Fibroblast of mammary gland (primary cell): Measurements from ENCODE around the gene DUOXA1.

Experiments
- DNase-seq: peaks from one replicate; pipeline ENCODE4 v3.0.0-alpha.2; 2010; ENCODE audit warnings: low read depth
- H3K4me3 ChIP-seq: 2 replicates; pipeline ENCODE4 v1.5.1; 2011; ENCODE audit warnings: low read depth, mild to moderate bottlenecking, low read length, moderate library complexity; ENCODE audit not compliant: control insufficient read depth
- CTCF ChIP-seq: conservative IDR thresholded peaks from 2 replicates; pipeline ENCODE4 v1.5.1; 2011; ENCODE audit warnings: low read depth, low read length, inconsistent platforms; ENCODE audit not compliant: control insufficient read depth, insufficient read depth

The DUOXA1 gene

GRCh38 chr15:45129651-45130129 is at the start of gene DUOXA1, which contains the start of gene DUOX1:
TSS of gene DUOXA1 (minus strand) at chr15:45129879. CDS start at chr15:45123014, 6,865 bp downstream.
TSS of gene DUOX1 (plus strand) at chr15:45129994. CDS start at chr15:45131967, 1,973 bp downstream.
- no peak for TF ChIP-seq CTCF
- DNase-seq, result no peak
- no peak within 1 kb of the TSS for H3K4me3 ChIP-seq

GRCh38 chr15:45177285-45177684 is 47.6 kb upstream of the DUOXA1 start:
- no peak for TF ChIP-seq CTCF
- no peak overlapping the region for H3K4me3 ChIP-seq
- no peak for DNase-seq

- no peak for DNase-seq
- H3K4me3 ChIP-seq, result no peak overlapping the region
- TF ChIP-seq CTCF, result no peak
Observed at GRCh38 chr15:45174577-45174976, 44.9 kb upstream of the DUOXA1 start.

GRCh38 chr15:45174069-45174468 is 44.4 kb upstream of the DUOXA1 start:
- no peak for TF ChIP-seq CTCF

GRCh38 chr15:45171912-45172311 is 42.2 kb upstream of the DUOXA1 start:
- TF ChIP-seq CTCF, result no peak
- H3K4me3 ChIP-seq, result no peak overlapping the region
- no peak for DNase-seq

More at GRCh38 chr15:45174069-45174468, 44.4 kb upstream of the DUOXA1 start:
- H3K4me3 ChIP-seq, result no peak overlapping the region
- no peak for DNase-seq

- no peak overlapping the region for H3K4me3 ChIP-seq
- no peak for TF ChIP-seq CTCF
- DNase-seq, result no peak
Observed at GRCh38 chr15:45169608-45170480, 40.2 kb upstream of the DUOXA1 start.
